ENCODE data around the gene HSPB7. TPM values are rescaled to one million over a fixed set of nuclear protein-coding genes. Genes with fewer than 3 reads are reported as not detected.
"Not testable (repeated sequence)": the region's sequence is repeated elsewhere in the genome, so short reads cannot be mapped to it uniquely, and the experiment has no call there.

HSPB7 gene
- total RNA-seq, 1 experiment from 2014 or later = not detected

- H3K18ac ChIP-seq (ENCODE audit: insufficient read length, low read depth, low read length); H3K4me1 ChIP-seq (ENCODE audit: insufficient read depth, low read length); H2AFZ ChIP-seq (ENCODE audit: low read length); H4K20me1 ChIP-seq (ENCODE audit: control insufficient read depth, insufficient read depth, insufficient read length); H3K9me3 ChIP-seq (ENCODE audit: control insufficient read depth, low read depth, low read length); H4K5ac ChIP-seq (ENCODE audit: insufficient read length, low read depth, low read length); H2BK12ac ChIP-seq (ENCODE audit: insufficient read length, low read depth, low read length); H3K56ac ChIP-seq (ENCODE audit: insufficient read length, low read depth, low read length); H3K79me2 ChIP-seq (ENCODE audit: insufficient read depth, low read length); H2BK5ac ChIP-seq (ENCODE audit: insufficient read length, low read length); H4K91ac ChIP-seq (ENCODE audit: insufficient read length, low read depth, low read length); H3K9ac ChIP-seq (ENCODE audit: extremely low read depth, insufficient read length, low read length); H3K23me2 ChIP-seq (ENCODE audit: insufficient read length, low read depth, low read length, poor library complexity, severe bottlenecking); H3K36me3 Mint-ChIP-seq (ENCODE audit: insufficient read depth in 1 of 3, low read depth in 3 of 3); H3K27me3 ChIP-seq (ENCODE audit: insufficient read depth, low read length); H3K4ac ChIP-seq (ENCODE audit: low read depth, low read length); H2BK120ac ChIP-seq (ENCODE audit: low read depth, low read length, poor library complexity, severe bottlenecking); H2BK15ac ChIP-seq (ENCODE audit: low read depth, low read length); H3K9me3 Mint-ChIP-seq; H2BK20ac ChIP-seq (ENCODE audit: low read depth, low read length, poor library complexity, severe bottlenecking); H3K23ac ChIP-seq (ENCODE audit: insufficient read length, low read depth, low read length); H3T11ph ChIP-seq (ENCODE audit: low read length); H3K79me1 ChIP-seq (ENCODE audit: insufficient read depth, low read depth, low read length, poor library complexity, severe bottlenecking); H3K27ac ChIP-seq (ENCODE audit: insufficient read length, low read depth, low read length); H2AK5ac ChIP-seq (ENCODE audit: insufficient read length, low read length); H4K8ac ChIP-seq (replicated peaks; ENCODE audit: insufficient read length, low read depth, low read length); H3K14ac ChIP-seq (ENCODE audit: insufficient read depth, low read length); H3K27ac Mint-ChIP-seq; H3K4me2 ChIP-seq (ENCODE audit: insufficient read depth, insufficient read length, low read length): not testable (repeated sequence)
- peaks cover 7 to 18% of the 10 kb centered on the region in 2 experiments; a peak in 3 of 4 replicates for H3K4me1 Mint-ChIP-seq
- peak; percentile 81 for DNase-seq
- TF ChIP-seq CTCF (conservative IDR thresholded peaks at IDR 0.05) = 0 out of 3 replicates have a peak, but pooled peaks have one; percentile 16
- no CpG with 5 or more reads among the region's 10 CpGs for WGBS (ENCODE audit: extremely low coverage, insufficient read length, low lambda C conversion rate)
- H3K27me3 Mint-ChIP-seq (ENCODE audit: low read depth) = peaks cover 56% of the 10 kb centered on the region
- peak overlapping the region; percentile 58 to 72 for H3K4me3 Mint-ChIP-seq
These were observed 8.5 kb upstream of the HSPB7 start for GRCh38 chr1:16026302-16026701.
